GM23248 (cell line): ENCODE data around the gene FBXO44. TPM values are rescaled to one million over a fixed set of nuclear protein-coding genes. Genes with fewer than 3 reads are reported as not detected.

Source experiments
- DNase-seq: peaks from one replicate; pipeline ENCODE4 v3.0.0-alpha.2; 2015
- H2AFZ ChIP-seq: fragments of 200-600 bp; sonication (generic); 2 replicates; pipeline ENCODE4 v1.6.1; 2016; ENCODE audit warnings: antibody characterized with exemption
- H3F3A ChIP-seq: fragments of 200-600 bp; sonication (generic); 2 replicates; pipeline ENCODE4 v1.6.1; 2016; ENCODE audit warnings: mild to moderate bottlenecking, antibody characterized with exemption, mixed run types; ENCODE audit not compliant: insufficient read depth
- H3K27ac ChIP-seq: fragments of 200-600 bp; sonication (generic); 2 replicates; pipeline ENCODE4 v1.5.1; 2016; ENCODE audit warnings: mild to moderate bottlenecking
- H3K27me3 ChIP-seq: fragments of 200-600 bp; sonication (generic); replicated peaks from 2 replicates; pipeline ENCODE4 v1.6.1; 2016; ENCODE audit warnings: mild to moderate bottlenecking; ENCODE audit not compliant: insufficient read depth
- H3K36me3 ChIP-seq: fragments of 200-600 bp; sonication (generic); 2 replicates; pipeline ENCODE4 v1.6.1; 2016; ENCODE audit warnings: low read depth, mild to moderate bottlenecking
- H3K4me1 ChIP-seq: fragments of 200-600 bp; sonication (generic); 2 replicates; pipeline ENCODE4 v1.6.1; 2016; ENCODE audit warnings: mild to moderate bottlenecking; ENCODE audit not compliant: insufficient read depth
- H3K4me2 ChIP-seq: fragments of 200-600 bp; sonication (generic); one replicate; pipeline ENCODE4 v1.6.1; 2016; ENCODE audit warnings: mild to moderate bottlenecking; ENCODE audit not compliant: unreplicated experiment
- H3K4me3 ChIP-seq: fragments of 200-600 bp; sonication (generic); 2 replicates; pipeline ENCODE4 v1.5.1; 2016; ENCODE audit warnings: mild to moderate bottlenecking
- H3K79me2 ChIP-seq: fragments of 200-600 bp; sonication (generic); 2 replicates; pipeline ENCODE4 v1.6.1; 2016; ENCODE audit warnings: mild to moderate bottlenecking; ENCODE audit not compliant: insufficient read depth
- H3K9ac ChIP-seq: fragments of 200-600 bp; sonication (generic); 2 replicates; pipeline ENCODE4 v1.6.1; 2016; ENCODE audit warnings: mild to moderate bottlenecking
- H3K9me2 ChIP-seq: fragments of 200-600 bp; sonication (generic); 2 replicates; pipeline ENCODE4 v1.6.1; 2016; ENCODE audit warnings: mixed run types, mild to moderate bottlenecking, moderate library complexity; ENCODE audit not compliant: insufficient read depth
- H3K9me3 ChIP-seq: fragments of 200-600 bp; sonication (generic); one replicate; pipeline ENCODE4 v1.6.1; 2017; ENCODE audit warnings: low read depth
- H4K20me1 ChIP-seq: fragments of 200-600 bp; sonication (generic); 2 replicates; pipeline ENCODE4 v1.6.0; 2016; ENCODE audit not compliant: insufficient read depth
- EZH2 ChIP-seq: fragments of 200-600 bp; sonication (generic); IDR thresholded peaks from 2 replicates; pipeline ENCODE4 v1.6.1; 2018; ENCODE audit warnings: antibody characterized with exemption, mild to moderate bottlenecking; ENCODE audit not compliant: insufficient read depth, poor library complexity, severe bottlenecking
- EZH2phosphoT487 ChIP-seq: fragments of 200-600 bp; sonication (generic); IDR thresholded peaks from 2 replicates; pipeline ENCODE4 v1.6.1; 2018; ENCODE audit warnings: antibody characterized with exemption, moderate library complexity, mild to moderate bottlenecking, low read depth; ENCODE audit not compliant: insufficient read depth
- WGBS, 2 experiments: methylation state at CpG; one replicate each; pipeline ENCODE4 v1.1.6; 2015 to 2017; ENCODE audit warnings: low lambda C conversion rate in 2 of 2, low coverage in 1 of 2; ENCODE audit errors: missing lambda C conversion rate in 2 of 2; 5-methylcytosine and 5-hydroxymethylcytosine counted together
- in situ Hi-C: fragments of 300-500 bp; cut with MboI; formaldehyde crosslinking; loops from 2 replicates; pipeline ENCODE4 v1.15.0; 2020
- polyA plus RNA-seq: library from polyadenylated mRNA; unstranded; fragments of >200 nt; fragmentation: Nextera tagmentation; extraction: Ambion mirVana; gene quantifications from 2 replicates; pipeline ENCODE4 v1.2.1, GENCODE V29; 2016
- total RNA-seq: library from RNA; depleted of rRNA; stranded (reverse); fragments of >200 nt; shearing (Covaris generic); gene quantifications from 2 replicates; pipeline ENCODE4 v1.2.3, GENCODE V29; 2014

Gene FBXO44
- total and polyA plus RNA-seq, 2 experiments from 2014 or later, result 19.4 to 20.6 TPM

DNA sequence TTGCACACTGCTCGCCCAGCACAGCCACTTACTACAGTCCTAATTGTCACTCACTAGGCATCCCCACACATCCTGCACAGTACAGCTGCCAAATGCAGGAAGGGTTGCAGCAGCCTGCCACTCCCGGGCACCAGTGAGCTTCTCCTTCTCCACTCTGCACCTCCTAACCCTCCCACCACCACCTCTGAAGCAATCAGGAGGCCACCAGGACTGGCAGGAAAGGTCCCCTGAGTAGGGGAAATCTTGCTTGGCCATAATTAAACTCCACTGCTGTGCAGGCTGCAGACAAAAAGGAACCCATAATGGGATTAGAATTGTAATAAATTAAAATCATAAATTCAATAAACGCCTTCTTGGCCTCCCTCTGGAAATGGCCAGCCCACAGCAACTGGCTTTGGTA lies 32.3 kb upstream of the FBXO44 start:
- H3K36me3 ChIP-seq, result no peaks in the 10 kb centered on the region
- no peak overlapping the region for H3K9ac ChIP-seq
- no peak for TF ChIP-seq EZH2phosphoT487
- no peak for TF ChIP-seq EZH2
- H2AFZ ChIP-seq, result no peak overlapping the region
- no peaks in the 10 kb centered on the region for H4K20me1 ChIP-seq
- H3K9me3 ChIP-seq, result no peaks in the 10 kb centered on the region
- peaks cover 10% of the 10 kb centered on the region; the same call in 1 of the 2 replicates for H3K27me3 ChIP-seq
- no peaks in the 10 kb centered on the region for H3K4me1 ChIP-seq
- H3K27ac ChIP-seq, result no peak overlapping the region
- no peaks in the 10 kb centered on the region for H3K79me2 ChIP-seq
- H3K4me3 ChIP-seq, result no peak overlapping the region
- H3K4me2 ChIP-seq, result no peak overlapping the region
- in situ Hi-C loops, result no loop called here
- no peaks in the 10 kb centered on the region for H3F3A ChIP-seq
- 11 to 15% methylated on average over 3 of the region's 3 CpGs for WGBS, 2 experiments
- no peaks in the 10 kb centered on the region for H3K9me2 ChIP-seq
- no peak for DNase-seq

DNA sequence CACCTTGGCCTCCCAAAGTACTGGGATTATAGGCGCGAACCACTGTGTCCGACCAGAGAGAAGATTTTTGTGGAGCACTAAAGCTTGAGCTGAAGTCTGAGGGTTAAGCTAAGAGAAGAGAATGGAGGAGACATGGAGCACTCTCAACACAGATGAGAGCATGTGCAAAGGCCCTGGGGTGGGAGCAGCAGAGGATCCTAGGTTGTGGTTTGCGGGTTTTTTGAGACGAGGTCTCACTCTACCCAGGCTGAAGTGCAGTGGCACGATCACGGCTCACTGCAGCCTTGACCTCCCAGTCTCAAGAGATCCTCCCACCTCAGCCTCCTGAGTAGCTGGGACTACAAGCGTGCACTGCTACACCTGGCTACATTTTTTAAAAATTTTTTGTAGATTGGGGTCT lies 31.0 kb upstream of the FBXO44 start:
- Histone ChIP-seq H3K4me2 (no peak overlapping the region), H3K27me3 (peaks cover 4% of the 10 kb centered on the region; the same call in 1 of the 2 replicates), H3K27ac (no peak overlapping the region), H3K4me1 (no peaks in the 10 kb centered on the region), H3K9me2 (no peaks in the 10 kb centered on the region), H3K36me3 (no peaks in the 10 kb centered on the region), H3F3A (no peaks in the 10 kb centered on the region), H3K9ac (no peak overlapping the region), H3K79me2 (no peaks in the 10 kb centered on the region), H3K9me3 (no peaks in the 10 kb centered on the region), H4K20me1 (no peaks in the 10 kb centered on the region), H2AFZ (no peak overlapping the region), H3K4me3 (no peak overlapping the region)
- WGBS, 2 experiments, result 47 to 49% methylated on average over 8 of the region's 8 CpGs
- no peak for DNase-seq
- in situ Hi-C loops, result no loop called here
- TF ChIP-seq EZH2phosphoT487, result no peak
- no peak for TF ChIP-seq EZH2

DNA sequence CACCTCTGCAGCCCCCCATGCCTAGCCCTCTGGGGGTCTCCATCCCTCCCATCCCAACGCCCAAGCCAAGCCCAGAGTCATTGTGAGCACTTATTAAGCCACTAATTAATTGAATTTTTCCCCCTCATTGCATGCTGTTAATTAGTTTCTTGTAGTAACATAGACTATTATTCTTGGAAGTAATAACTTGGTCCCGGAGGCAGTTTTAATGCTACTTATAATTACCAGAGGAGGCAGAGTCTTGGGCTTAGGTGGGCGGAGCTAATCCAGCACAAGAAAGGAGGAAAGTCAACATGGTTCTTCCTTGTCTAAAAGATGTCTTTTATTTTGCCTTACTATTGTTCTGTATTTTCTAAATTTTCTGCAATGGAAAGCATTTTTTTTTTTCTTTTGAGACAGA lies 28.1 kb upstream of the FBXO44 start:
- TF ChIP-seq EZH2 (no peak), EZH2phosphoT487 (no peak)
- Histone ChIP-seq H3K27me3 (peaks cover 3% of the 10 kb centered on the region), H2AFZ (no peak overlapping the region), H3K4me1 (no peaks in the 10 kb centered on the region), H4K20me1 (no peaks in the 10 kb centered on the region), H3K9me3 (no peaks in the 10 kb centered on the region), H3K36me3 (no peaks in the 10 kb centered on the region), H3F3A (no peaks in the 10 kb centered on the region), H3K4me2 (no peak overlapping the region), H3K9ac (no peak overlapping the region), H3K9me2 (no peaks in the 10 kb centered on the region), H3K27ac (no peak overlapping the region), H3K4me3 (no peak overlapping the region), H3K79me2 (no peaks in the 10 kb centered on the region)
- 38 to 39% methylated on average over 3 of the region's 3 CpGs for WGBS, 2 experiments
- no peak for DNase-seq
- in situ Hi-C loops, result no loop called here

DNA sequence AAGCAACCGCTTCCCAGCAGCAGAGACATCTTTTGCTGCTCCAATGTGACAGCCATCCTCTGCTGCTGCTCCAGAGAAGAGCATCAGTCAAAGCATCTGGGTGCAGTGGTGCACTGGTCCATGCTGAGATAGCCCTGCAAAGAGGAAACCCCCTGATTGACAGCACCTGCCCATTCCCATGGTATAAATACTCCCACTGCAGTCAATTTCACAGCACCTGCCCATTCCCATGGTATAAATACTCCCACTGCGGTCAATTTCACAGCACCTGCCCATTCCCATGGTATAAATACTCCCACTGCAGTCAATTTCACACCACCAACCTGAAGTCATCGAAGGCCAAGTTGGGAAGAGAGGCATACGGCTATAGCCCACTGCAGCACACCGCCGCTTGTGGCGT lies 25.9 kb upstream of the FBXO44 start:
- H3K27ac ChIP-seq, result no peak overlapping the region
- DNase-seq, result no peak

More for the DNA sequence above, 25.9 kb upstream of the FBXO44 start:
- Histone ChIP-seq H3K9me2 (no peaks in the 10 kb centered on the region), H3K79me2 (no peaks in the 10 kb centered on the region), H3K9me3 (no peaks in the 10 kb centered on the region), H3K36me3 (no peaks in the 10 kb centered on the region), H3K9ac (no peak overlapping the region), H3K27me3 (peaks cover 3% of the 10 kb centered on the region), H3K4me1 (no peaks in the 10 kb centered on the region), H4K20me1 (no peaks in the 10 kb centered on the region), H2AFZ (no peak overlapping the region), H3K4me2 (no peak overlapping the region), H3K4me3 (no peak overlapping the region), H3F3A (no peaks in the 10 kb centered on the region)
- no peak for TF ChIP-seq EZH2phosphoT487
- no peak for TF ChIP-seq EZH2
- in situ Hi-C loops, result no loop called here
- 59 to 63% methylated on average over 7 of the region's 7 CpGs for WGBS, 2 experiments
